ENCODE results near the gene AMBRA1. TPM values are rescaled to one million over a fixed set of nuclear protein-coding genes. Genes with fewer than 3 reads are reported as not detected.

Gene AMBRA1
- total and polyA plus RNA-seq, 2 donors (not counting 3 experiments of a cell fraction or from before 2014, with no cell fraction given), result 18.4 to 32.4 TPM

- H4K20me1 ChIP-seq (replicated peaks; ENCODE audit: control insufficient read depth, extremely low read depth, insufficient read depth, low read length), result no peaks in the 10 kb centered on the region
- no peak overlapping the region for H2AFZ ChIP-seq (ENCODE audit: low read depth, low read length)
- H3K4me3 ChIP-seq (replicated peaks in 1 of 3; ENCODE audit: insufficient read depth in 1 of 3, low read depth in 1 of 3, low read length in 3 of 3), result no peak overlapping the region
- no peak overlapping the region for H3K9ac ChIP-seq (replicated peaks; ENCODE audit: extremely low read depth, insufficient read depth, low read length)
- H3K79me2 ChIP-seq (ENCODE audit: control insufficient read depth, insufficient read depth, low read length), result peaks cover 59% of the 10 kb centered on the region
- CTCF ChIA-PET, result interaction anchor here (0.7 to 1.3 kb wide), 4 partner anchors 13 to 70 kb away, joined by 3 to 5 read pairs (median 4); no protein-coding TSS in a partner anchor
- H3K4me1 ChIP-seq (ENCODE audit: control insufficient read depth, extremely low read depth, insufficient read depth, low read length), result peaks cover 48% of the 10 kb centered on the region
- no TSS peak for BruUV-seq (replicated peaks)
- H3K27ac ChIP-seq (ENCODE audit: insufficient read depth, low read depth, low read length), result no peak overlapping the region
- H3K27me3 ChIP-seq (ENCODE audit: control insufficient read depth in 2 of 2, insufficient read depth in 2 of 2, low read length in 2 of 2), result no peaks in the 10 kb centered on the region
- no peak overlapping the region for H3K4me2 ChIP-seq (ENCODE audit: insufficient read depth, low read length)
- POLR2A ChIA-PET, result interaction anchor here (0.6 kb wide), 1 partner anchor 612 kb away, joined by 12 read pairs; no protein-coding TSS in a partner anchor
- H3K9me3 ChIP-seq (replicated peaks; ENCODE audit: control insufficient read depth, insufficient read depth, low read length), result no peaks in the 10 kb centered on the region
- intact Hi-C loops (cut with micrococcal nuclease), result no loop called here
- dilution Hi-C loops (cut with MboI; ENCODE audit: extremely low pct_ligation_motif_present, low sequenced_read_pairs), result no loop called here
- no peak for FAIRE-seq
- no peaks in the 10 kb centered on the region for H3K9me1 ChIP-seq (replicated peaks; ENCODE audit: control insufficient read depth, extremely low read depth, insufficient read depth, low read length)
- H3K36me3 ChIP-seq (ENCODE audit: control insufficient read depth in 2 of 2, extremely low read depth in 1 of 2, insufficient read depth in 2 of 2, low read length in 2 of 2), result no peaks in the 10 kb centered on the region
- TF ChIP-seq MYC (IDR thresholded peaks at IDR 0.05; ENCODE audit: low read depth, low read length) (no peak), GATA2 (IDR thresholded peaks at IDR 0.05; ENCODE audit: insufficient read depth, insufficient read length, low read depth, low read length) (no peak), CTCF (IDR thresholded peaks at IDR 0.05; ENCODE audit: extremely low read depth in 1 of 2, insufficient read depth in 1 of 2, low read depth in 1 of 2, low read length in 2 of 2) (no peak), FOS (IDR thresholded peaks at IDR 0.05; ENCODE audit: borderline replicate concordance, insufficient read depth, low read length) (no peak), POLR2A (IDR thresholded peaks at IDR 0.05; ENCODE audit: low read depth, low read length) (no peak), POLR2AphosphoS5 (IDR thresholded peaks at IDR 0.05; ENCODE audit: insufficient read depth, low read depth, low read length) (no peak), JUN (IDR thresholded peaks at IDR 0.05; ENCODE audit: borderline replicate concordance, insufficient read depth, insufficient read length, low read depth) (no peak), EZH2 (IDR thresholded peaks at IDR 0.05; ENCODE audit: borderline replicate concordance, low read depth, low read length, severe bottlenecking) (no peak), MAX (IDR thresholded peaks at IDR 0.05; ENCODE audit: insufficient read depth, insufficient read length) (no peak)
- DNase-seq (ENCODE audit: low read depth, low spot score), result no peak
Measured at GRCh38 chr11:46557684-46558151, 36.1 kb downstream of the AMBRA1 start.
